H9 (cell line): ENCODE data around the gene SLC39A10. TPM values are rescaled to one million over a fixed set of nuclear protein-coding genes. Genes with fewer than 3 reads are reported as not detected.

Experiments used
- DNase-seq: peaks from one replicate; pipeline ENCODE4 v3.0.0-alpha.2; 2017
- H2AFZ ChIP-seq: one replicate; pipeline ENCODE4 v1.6.1; 2013; ENCODE audit warnings: mild to moderate bottlenecking, low read length, control low read depth, moderate library complexity
- H2AK5ac ChIP-seq: 2 replicates; pipeline ENCODE4 v1.6.1; 2013; ENCODE audit warnings: low read length, control low read depth, mixed read lengths; ENCODE audit not compliant: insufficient read length
- H2BK120ac ChIP-seq: one replicate; pipeline ENCODE4 v1.6.1; 2013; ENCODE audit warnings: low read depth, mild to moderate bottlenecking, low read length, control low read depth, inconsistent platforms; ENCODE audit not compliant: poor library complexity, severe bottlenecking
- H2BK12ac ChIP-seq: 2 replicates; pipeline ENCODE4 v1.6.1; 2013; ENCODE audit warnings: low read length, control low read depth, mixed read lengths, low read depth; ENCODE audit not compliant: insufficient read length
- H2BK15ac ChIP-seq: 2 replicates; pipeline ENCODE4 v1.6.1; 2013; ENCODE audit warnings: low read depth, low read length, control low read depth
- H2BK20ac ChIP-seq: one replicate; pipeline ENCODE4 v1.6.1; 2013; ENCODE audit warnings: low read depth, mild to moderate bottlenecking, low read length, control low read depth, inconsistent platforms; ENCODE audit not compliant: poor library complexity, severe bottlenecking
- H2BK5ac ChIP-seq: 2 replicates; pipeline ENCODE4 v1.6.1; 2013; ENCODE audit warnings: low read length, control low read depth, mixed read lengths; ENCODE audit not compliant: insufficient read length
- H3K14ac ChIP-seq: 2 replicates; pipeline ENCODE4 v1.6.1; 2013; ENCODE audit warnings: low read length, control low read depth; ENCODE audit not compliant: insufficient read depth
- H3K18ac ChIP-seq: 2 replicates; pipeline ENCODE4 v1.6.1; 2013; ENCODE audit warnings: low read depth, mild to moderate bottlenecking, mixed read lengths, low read length, control low read depth; ENCODE audit not compliant: insufficient read length
- H3K23ac ChIP-seq: 2 replicates; pipeline ENCODE4 v1.6.1; 2013; ENCODE audit warnings: low read length, control low read depth, mixed read lengths, low read depth; ENCODE audit not compliant: insufficient read length
- H3K23me2 ChIP-seq: 2 replicates; pipeline ENCODE4 v1.6.1; 2013; ENCODE audit warnings: low read depth, mild to moderate bottlenecking, mixed read lengths, low read length, control low read depth; ENCODE audit not compliant: insufficient read length, poor library complexity, severe bottlenecking
- H3K27ac ChIP-seq: 2 replicates; pipeline ENCODE4 v1.5.1; 2013; ENCODE audit warnings: low read length, control low read depth, mixed read lengths, low read depth; ENCODE audit not compliant: insufficient read length
- H3K27me3 ChIP-seq: 2 replicates; pipeline ENCODE4 v1.6.1; 2013; ENCODE audit warnings: low read length, control low read depth, inconsistent platforms; ENCODE audit not compliant: insufficient read depth
- H3K4ac ChIP-seq: 2 replicates; pipeline ENCODE4 v1.6.1; 2013; ENCODE audit warnings: low read depth, mild to moderate bottlenecking, control low read depth, inconsistent platforms, low read length, moderate library complexity
- H3K4me1 ChIP-seq: 2 replicates; pipeline ENCODE4 v1.6.1; 2013; ENCODE audit warnings: low read length, control low read depth, inconsistent platforms; ENCODE audit not compliant: insufficient read depth
- H3K4me2 ChIP-seq: 2 replicates; pipeline ENCODE4 v1.6.1; 2013; ENCODE audit warnings: low read length, control low read depth, mixed read lengths; ENCODE audit not compliant: insufficient read length, insufficient read depth
- H3K56ac ChIP-seq: 2 replicates; pipeline ENCODE4 v1.6.1; 2013; ENCODE audit warnings: low read depth, mild to moderate bottlenecking, mixed read lengths, low read length, control low read depth; ENCODE audit not compliant: insufficient read length
- H3K79me1 ChIP-seq: 2 replicates; pipeline ENCODE4 v1.6.1; 2013; ENCODE audit warnings: low read depth, mild to moderate bottlenecking, moderate library complexity, low read length, control low read depth, inconsistent platforms; ENCODE audit not compliant: insufficient read depth, poor library complexity, severe bottlenecking
- H3K79me2 ChIP-seq: 2 replicates; pipeline ENCODE4 v1.6.1; 2013; ENCODE audit warnings: low read length, control low read depth, inconsistent platforms; ENCODE audit not compliant: insufficient read depth
- H3K9ac ChIP-seq: 2 replicates; pipeline ENCODE4 v1.6.1; 2013; ENCODE audit warnings: low read length, control low read depth, mixed read lengths; ENCODE audit not compliant: insufficient read length; ENCODE audit errors: extremely low read depth
- H3K9me3 ChIP-seq: one replicate; pipeline ENCODE4 v1.6.1; 2013; ENCODE audit warnings: low read depth, low read length, inconsistent platforms; ENCODE audit not compliant: control insufficient read depth
- H3T11ph ChIP-seq: one replicate; pipeline ENCODE4 v1.6.1; 2013; ENCODE audit warnings: mild to moderate bottlenecking, low read length, control low read depth, inconsistent platforms
- H4K20me1 ChIP-seq: one replicate; pipeline ENCODE4 v1.6.1; 2013; ENCODE audit not compliant: control insufficient read depth, insufficient read length, insufficient read depth
- H4K5ac ChIP-seq: 2 replicates; pipeline ENCODE4 v1.6.1; 2013; ENCODE audit warnings: low read depth, mild to moderate bottlenecking, mixed read lengths, low read length, control low read depth; ENCODE audit not compliant: insufficient read length
- H4K8ac ChIP-seq: replicated peaks from 2 replicates; pipeline ENCODE4 v1.6.1; 2013; ENCODE audit warnings: low read length, control low read depth, mixed read lengths, low read depth; ENCODE audit not compliant: insufficient read length
- H4K91ac ChIP-seq: 2 replicates; pipeline ENCODE4 v1.6.1; 2013; ENCODE audit warnings: low read depth, mild to moderate bottlenecking, moderate library complexity, mixed read lengths, low read length, control low read depth; ENCODE audit not compliant: insufficient read length
- H3K27ac Mint-ChIP-seq, 3 experiments: 2 replicates in 2 of 3; 3 replicates in 1 of 3; pipeline ENCODE4 v1.8.0; 2020 to 2021; ENCODE audit warnings: mixed read lengths in 3 of 3, mild to moderate bottlenecking in 1 of 3, moderate library complexity in 1 of 3
- H3K27me3 Mint-ChIP-seq: 2 replicates; pipeline ENCODE4 v1.8.0; 2021; ENCODE audit warnings: low read depth, mild to moderate bottlenecking, moderate library complexity, mixed read lengths
- H3K36me3 Mint-ChIP-seq, 3 experiments: 2 replicates in 2 of 3; 3 replicates in 1 of 3; pipeline ENCODE4 v1.8.0; 2020 to 2021; ENCODE audit warnings: low read depth in 3 of 3, mixed read lengths in 3 of 3; ENCODE audit not compliant: insufficient read depth in 1 of 3
- H3K4me1 Mint-ChIP-seq, 2 experiments: 2 replicates each; pipeline ENCODE4 v1.8.0; 2020; ENCODE audit warnings: mixed read lengths in 2 of 2
- H3K4me3 Mint-ChIP-seq, 2 experiments: 2 replicates in 1 of 2; 3 replicates in 1 of 2; pipeline ENCODE4 v1.8.0; 2020 to 2021; ENCODE audit warnings: mild to moderate bottlenecking in 2 of 2, mixed read lengths in 2 of 2, moderate library complexity in 1 of 2
- H3K9me3 Mint-ChIP-seq, 2 experiments: 2 replicates in 1 of 2; 3 replicates in 1 of 2; pipeline ENCODE4 v1.8.0; 2020; ENCODE audit warnings: mild to moderate bottlenecking in 2 of 2, mixed read lengths in 2 of 2, moderate library complexity in 1 of 2
- WGBS: extraction: QIAGEN DNeasy Blood & Tissue Kit; methylation state at CpG from one replicate; pipeline ENCODE4 v1.1.7; 2013; ENCODE audit warnings: missing lambda C conversion rate, low lambda C conversion rate, mixed read lengths; ENCODE audit not compliant: insufficient read length; ENCODE audit errors: extremely low coverage; 5-methylcytosine and 5-hydroxymethylcytosine counted together
- total RNA-seq: library from RNA; stranded (reverse); gene quantifications from 2 replicates; pipeline ENCODE4 v1.2.1, GENCODE V29; 2021
- TF ChIP-seq, protein P1 (sequence below): fragments of 200-600 bp; sonication (generic); conservative IDR thresholded peaks from 3 replicates; pipeline ENCODE4 v1.8.0; 2021; ENCODE audit warnings: antibody characterized with exemption, mild to moderate bottlenecking

The SLC39A10 gene
- total RNA-seq, 1 experiment from 2014 or later, result 161 TPM

DNA sequence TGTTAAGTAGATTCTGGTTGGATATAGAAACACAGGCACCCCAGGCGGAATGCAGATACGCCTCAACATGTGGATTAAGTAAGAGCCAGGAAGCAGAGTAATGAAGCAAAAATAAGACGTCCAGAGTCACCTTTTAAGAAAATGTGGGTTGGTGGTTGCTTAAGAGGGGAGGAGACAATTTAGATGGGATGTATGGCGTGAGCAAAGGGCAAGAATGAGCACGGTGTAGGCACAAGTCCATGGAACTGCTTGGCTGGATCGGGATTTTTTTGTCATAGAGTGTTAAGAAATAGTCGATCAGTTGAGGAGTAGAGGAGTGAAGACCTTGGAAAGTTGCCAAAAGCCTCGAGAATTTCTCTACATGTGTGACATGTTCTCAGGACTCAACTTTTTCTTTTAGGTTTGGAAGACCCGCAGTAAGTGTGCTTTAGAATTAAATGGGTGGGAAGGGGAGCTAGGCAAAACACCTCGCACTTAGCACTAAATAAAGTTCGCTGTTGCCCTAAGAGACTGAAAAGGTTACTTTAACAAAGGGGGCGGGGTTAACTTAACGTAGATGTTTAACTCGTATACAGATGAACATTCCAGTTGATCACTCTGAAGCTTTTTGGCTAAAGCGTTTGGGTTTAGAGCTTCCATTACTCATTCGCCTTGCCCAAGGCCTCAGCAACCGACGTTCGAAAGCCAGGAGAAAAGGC lies 716 bp upstream of the SLC39A10 start:
- Mint-ChIP-seq H3K4me3 (peak overlapping the region; percentile 94 to 97), H3K4me1 (peaks cover 32% of the 10 kb centered on the region in 2 experiments), H3K27ac (peak overlapping the region; percentile 0 to 100 (median 81)), H3K9me3 (0 out of 5 replicates have a peak, but pooled peaks cover 0 to 2% of the 10 kb centered on the region in 2 experiments), H3K27me3 (no peaks in the 10 kb centered on the region; the same call in 1 of the 2 replicates), H3K36me3 (peaks cover 0 to 9% (median 0%) of the 10 kb centered on the region in 3 experiments; a peak in 3 of 7 replicates)
- Histone ChIP-seq H2BK12ac (no peak overlapping the region), H3K79me2 (peaks cover 13% of the 10 kb centered on the region; the same call in 1 of the 2 replicates), H3K79me1 (no peaks in the 10 kb centered on the region), H3K4ac (no peak overlapping the region), H2AK5ac (no peak overlapping the region), H3K18ac (peak overlapping the region; percentile 16), H4K91ac (no peak overlapping the region), H3K4me1 (no peaks in the 10 kb centered on the region; the same call in 1 of the 2 replicates), H3K23ac (no peak overlapping the region), H2BK5ac (no peak overlapping the region), H2BK20ac (no peak overlapping the region), H2AFZ (peak overlapping the region; percentile 63), H3K14ac (peak overlapping the region; percentile 43; the same call in 1 of the 2 replicates), H3K23me2 (peaks cover 8% of the 10 kb centered on the region), H2BK15ac (no peak overlapping the region), H3K9ac (peak overlapping the region; percentile 56), H3K4me2 (peak overlapping the region; percentile 50), H3K27ac (peak overlapping the region; percentile 46), H4K5ac (no peak overlapping the region), H2BK120ac (no peak overlapping the region), H4K20me1 (no peaks in the 10 kb centered on the region), H4K8ac (no peak overlapping the region), H3K9me3 (no peaks in the 10 kb centered on the region), H3T11ph (no peak overlapping the region), H3K27me3 (no peaks in the 10 kb centered on the region), H3K56ac (no peak overlapping the region)
- WGBS, result no CpG with 5 or more reads among the region's 19 CpGs
- no peak for DNase-seq
- TF ChIP-seq, protein P1, sequence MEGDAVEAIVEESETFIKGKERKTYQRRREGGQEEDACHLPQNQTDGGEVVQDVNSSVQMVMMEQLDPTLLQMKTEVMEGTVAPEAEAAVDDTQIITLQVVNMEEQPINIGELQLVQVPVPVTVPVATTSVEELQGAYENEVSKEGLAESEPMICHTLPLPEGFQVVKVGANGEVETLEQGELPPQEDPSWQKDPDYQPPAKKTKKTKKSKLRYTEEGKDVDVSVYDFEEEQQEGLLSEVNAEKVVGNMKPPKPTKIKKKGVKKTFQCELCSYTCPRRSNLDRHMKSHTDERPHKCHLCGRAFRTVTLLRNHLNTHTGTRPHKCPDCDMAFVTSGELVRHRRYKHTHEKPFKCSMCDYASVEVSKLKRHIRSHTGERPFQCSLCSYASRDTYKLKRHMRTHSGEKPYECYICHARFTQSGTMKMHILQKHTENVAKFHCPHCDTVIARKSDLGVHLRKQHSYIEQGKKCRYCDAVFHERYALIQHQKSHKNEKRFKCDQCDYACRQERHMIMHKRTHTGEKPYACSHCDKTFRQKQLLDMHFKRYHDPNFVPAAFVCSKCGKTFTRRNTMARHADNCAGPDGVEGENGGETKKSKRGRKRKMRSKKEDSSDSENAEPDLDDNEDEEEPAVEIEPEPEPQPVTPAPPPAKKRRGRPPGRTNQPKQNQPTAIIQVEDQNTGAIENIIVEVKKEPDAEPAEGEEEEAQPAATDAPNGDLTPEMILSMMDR, result no peak
